Adipocyte (in vitro differentiated cells): ENCODE measurements around the gene PELO.
"Not testable (repeated sequence)": the region's sequence is repeated elsewhere in the genome, so short reads cannot be mapped to it uniquely, and the experiment has no call there.

ENCODE experiments used
- DNase-seq: peaks from one replicate; pipeline ENCODE4 v3.0.0-alpha.2; 2015; ENCODE audit warnings: low read depth
- H3K27me3 ChIP-seq: replicated peaks from 2 replicates; pipeline ENCODE4 v1.7.0; 2013; ENCODE audit warnings: mild to moderate bottlenecking, low read length, moderate library complexity; ENCODE audit not compliant: control insufficient read depth, insufficient read depth
- H3K36me3 ChIP-seq: 2 replicates; pipeline ENCODE4 v1.7.0; 2013; ENCODE audit warnings: low read length, mild to moderate bottlenecking, moderate library complexity; ENCODE audit not compliant: control insufficient read depth, insufficient read depth, severe bottlenecking
- H3K4me1 ChIP-seq: 2 replicates; pipeline ENCODE4 v1.7.0; 2013; ENCODE audit warnings: mild to moderate bottlenecking, low read length, moderate library complexity; ENCODE audit not compliant: control insufficient read depth, insufficient read depth
- H3K4me3 ChIP-seq: 2 replicates; pipeline ENCODE4 v1.7.0; 2013; ENCODE audit warnings: mild to moderate bottlenecking, low read length, moderate library complexity
- H3K9ac ChIP-seq: 2 replicates; pipeline ENCODE4 v1.7.0; 2013; ENCODE audit warnings: mild to moderate bottlenecking, low read length, moderate library complexity
- H3K9me3 ChIP-seq: 2 replicates; pipeline ENCODE4 v1.7.0; 2013; ENCODE audit warnings: mild to moderate bottlenecking, low read length, moderate library complexity; ENCODE audit not compliant: control insufficient read depth

The PELO gene

GRCh38 chr5:52787600-52788504 is at the start of gene PELO, which contains the start of gene ITGA1:
PELO (plus strand) TSS chr5:52787916; CDS start chr5:52800395, 12,479 bp downstream.
ITGA1 (plus strand) TSS chr5:52787916; CDS start chr5:52788354, 438 bp downstream.
- peak within 1 kb of the TSS; percentile 91 for H3K4me3 ChIP-seq
- H3K9ac ChIP-seq: peak within 1 kb of the TSS; percentile 85
- no peaks in the 10 kb centered on the region for H3K27me3 ChIP-seq
- no peaks in the 10 kb centered on the region for H3K36me3 ChIP-seq
- H3K9me3 ChIP-seq: no peaks in the 10 kb centered on the region
- peaks cover 35% of the 10 kb centered on the region for H3K4me1 ChIP-seq
- DNase-seq: peak; percentile 95

GRCh38 chr5:52738095-52738506 is 49.6 kb upstream of the PELO start:
- no peaks in the 10 kb centered on the region for H3K4me1 ChIP-seq
- H3K9ac ChIP-seq: no peak overlapping the region
- no peaks in the 10 kb centered on the region for H3K36me3 ChIP-seq
- no peaks in the 10 kb centered on the region for H3K27me3 ChIP-seq
- no peak for DNase-seq
- no peak overlapping the region for H3K4me3 ChIP-seq
- H3K9me3 ChIP-seq: no peaks in the 10 kb centered on the region

GRCh38 chr5:52740007-52740406 is 47.7 kb upstream of the PELO start:
- H3K9me3 ChIP-seq: no peaks in the 10 kb centered on the region
- H3K27me3 ChIP-seq: no peaks in the 10 kb centered on the region
- H3K4me3 ChIP-seq: no peak overlapping the region
- peaks cover 11% of the 10 kb centered on the region for H3K4me1 ChIP-seq
- no peak overlapping the region for H3K9ac ChIP-seq
- H3K36me3 ChIP-seq: no peaks in the 10 kb centered on the region
- no peak for DNase-seq

- Histone ChIP-seq H3K9me3 (no peaks in the 10 kb centered on the region), H3K9ac (no peak overlapping the region), H3K4me3 (no peak overlapping the region), H3K27me3 (no peaks in the 10 kb centered on the region), H3K36me3 (no peaks in the 10 kb centered on the region), H3K4me1 (peaks cover 23% of the 10 kb centered on the region)
- DNase-seq: no peak
Observed at GRCh38 chr5:52743012-52743411, 44.7 kb upstream of the PELO start.

GRCh38 chr5:52743529-52743928 is 44.2 kb upstream of the PELO start:
- no peaks in the 10 kb centered on the region for H3K9me3 ChIP-seq
- H3K27me3 ChIP-seq: no peaks in the 10 kb centered on the region
- H3K9ac ChIP-seq: no peak overlapping the region
- no peaks in the 10 kb centered on the region for H3K36me3 ChIP-seq
- peaks cover 23% of the 10 kb centered on the region for H3K4me1 ChIP-seq
- DNase-seq: no peak
- H3K4me3 ChIP-seq: no peak overlapping the region

GRCh38 chr5:52743970-52744369 is 43.7 kb upstream of the PELO start:
- no peaks in the 10 kb centered on the region for H3K36me3 ChIP-seq
- no peaks in the 10 kb centered on the region for H3K9me3 ChIP-seq
- H3K27me3 ChIP-seq: no peaks in the 10 kb centered on the region
- peak; percentile 31 for DNase-seq
- no peak overlapping the region for H3K9ac ChIP-seq
- H3K4me3 ChIP-seq: no peak overlapping the region
- peaks cover 23% of the 10 kb centered on the region for H3K4me1 ChIP-seq

- not testable (repeated sequence) for H3K9ac ChIP-seq, H3K9me3 ChIP-seq, DNase-seq, H3K27me3 ChIP-seq, H3K4me3 ChIP-seq, H3K36me3 ChIP-seq
- peaks cover 23% of the 10 kb centered on the region for H3K4me1 ChIP-seq
Observed at GRCh38 chr5:52744867-52745458, 42.8 kb upstream of the PELO start.

- Histone ChIP-seq H3K9me3 (no peaks in the 10 kb centered on the region), H3K27me3 (no peaks in the 10 kb centered on the region), H3K36me3 (no peaks in the 10 kb centered on the region), H3K9ac (no peak overlapping the region), H3K4me3 (no peak overlapping the region), H3K4me1 (peaks cover 23% of the 10 kb centered on the region)
- DNase-seq: peak; percentile 78
Observed at GRCh38 chr5:52746539-52746938, 41.2 kb upstream of the PELO start.

- H3K9ac ChIP-seq: no peak overlapping the region
- no peak for DNase-seq
- H3K27me3 ChIP-seq: no peaks in the 10 kb centered on the region
- H3K4me1 ChIP-seq: peaks cover 20% of the 10 kb centered on the region
- H3K9me3 ChIP-seq: no peaks in the 10 kb centered on the region
- H3K4me3 ChIP-seq: no peak overlapping the region
- H3K36me3 ChIP-seq: no peaks in the 10 kb centered on the region
Observed at GRCh38 chr5:52748590-52748989, 39.1 kb upstream of the PELO start.

GRCh38 chr5:52749666-52750065 is 38.0 kb upstream of the PELO start:
- Histone ChIP-seq H3K9ac (no peak overlapping the region), H3K27me3 (no peaks in the 10 kb centered on the region), H3K36me3 (no peaks in the 10 kb centered on the region), H3K4me1 (peaks cover 12% of the 10 kb centered on the region), H3K4me3 (no peak overlapping the region), H3K9me3 (no peaks in the 10 kb centered on the region)
- no peak for DNase-seq

GRCh38 chr5:52751137-52751536 is 36.6 kb upstream of the PELO start:
- DNase-seq: peak; percentile 41
- no peak overlapping the region for H3K4me3 ChIP-seq
- no peak overlapping the region for H3K9ac ChIP-seq
- H3K4me1 ChIP-seq: peaks cover 9% of the 10 kb centered on the region
- no peaks in the 10 kb centered on the region for H3K36me3 ChIP-seq
- no peaks in the 10 kb centered on the region for H3K9me3 ChIP-seq
- H3K27me3 ChIP-seq: no peaks in the 10 kb centered on the region
